Neural crest cell (in vitro differentiated cells): ENCODE results near the gene HAP1. TPM values are rescaled to one million over a fixed set of nuclear protein-coding genes. Genes with fewer than 3 reads are reported as not detected.
A peak's percentile ranks its signal among the peaks of the same experiment; 100 is the strongest.
"Not testable (repeated sequence)": the region's sequence is repeated elsewhere in the genome, so short reads cannot be mapped to it uniquely, and the experiment has no call there.

Source experiments
- DNase-seq: peaks from one replicate; pipeline ENCODE4 v3.0.0; 2021; ENCODE audit warnings: low read depth, mixed read lengths, low spot score
- H3K27ac Mint-ChIP-seq: one replicate; pipeline ENCODE4 v1.8.0; 2021; ENCODE audit warnings: mild to moderate bottlenecking, mixed read lengths; ENCODE audit not compliant: unreplicated experiment
- H3K27me3 Mint-ChIP-seq: 2 replicates; pipeline ENCODE4 v1.8.0; 2021; ENCODE audit warnings: low read depth, mild to moderate bottlenecking, mixed read lengths
- H3K36me3 Mint-ChIP-seq: 2 replicates; pipeline ENCODE4 v1.8.0; 2021; ENCODE audit warnings: low read depth, mild to moderate bottlenecking, mixed read lengths
- H3K4me1 Mint-ChIP-seq: 2 replicates; pipeline ENCODE4 v1.8.0; 2021; ENCODE audit warnings: mixed read lengths
- H3K4me3 Mint-ChIP-seq: one replicate; pipeline ENCODE4 v1.8.0; 2021; ENCODE audit warnings: mild to moderate bottlenecking, mixed read lengths
- H3K9me3 Mint-ChIP-seq: 2 replicates; pipeline ENCODE4 v1.8.0; 2021; ENCODE audit warnings: mixed read lengths
- CTCF ChIP-seq: fragments of 200-600 bp; sonication (generic); conservative IDR thresholded peaks from 2 replicates; pipeline ENCODE4 v1.5.0; 2021; ENCODE audit warnings: antibody characterized with exemption, mild to moderate bottlenecking
- total RNA-seq: library from RNA; stranded (reverse); gene quantifications from 2 replicates; pipeline ENCODE4 v1.2.1, GENCODE V29; 2021

The HAP1 gene
- total RNA-seq, 1 donor from 2014 or later = 1.6 TPM

GRCh38 chr17:41710472-41711090 lies 23.9 kb downstream of the HAP1 start:
- Mint-ChIP-seq H3K27me3 (peaks cover 14% of the 10 kb centered on the region), H3K4me1 (peaks cover 23% of the 10 kb centered on the region), H3K9me3 (no peaks in the 10 kb centered on the region), H3K36me3 (no peaks in the 10 kb centered on the region), H3K27ac (no peak overlapping the region), H3K4me3 (no peak overlapping the region)
- no peak for DNase-seq
- TF ChIP-seq CTCF = no peak

- H3K36me3 Mint-ChIP-seq = no peaks in the 10 kb centered on the region
- peaks cover 32% of the 10 kb centered on the region for H3K4me1 Mint-ChIP-seq
- H3K27ac Mint-ChIP-seq = no peak overlapping the region
- no peaks in the 10 kb centered on the region for H3K9me3 Mint-ChIP-seq
- no peak overlapping the region for H3K4me3 Mint-ChIP-seq
- peaks cover 21% of the 10 kb centered on the region for H3K27me3 Mint-ChIP-seq
- DNase-seq = no peak
- no peak for TF ChIP-seq CTCF
These were observed 26.4 kb downstream of the HAP1 start for GRCh38 chr17:41707803-41708669.

- H3K27ac Mint-ChIP-seq = peak overlapping the region; percentile 87
- no peaks in the 10 kb centered on the region for H3K9me3 Mint-ChIP-seq
- peaks cover 26% of the 10 kb centered on the region for H3K4me1 Mint-ChIP-seq
- H3K27me3 Mint-ChIP-seq = peaks cover 24% of the 10 kb centered on the region
- peak; percentile 21 for DNase-seq
- H3K4me3 Mint-ChIP-seq = peak overlapping the region; percentile 12
- TF ChIP-seq CTCF = no peak
- H3K36me3 Mint-ChIP-seq = no peaks in the 10 kb centered on the region
These were observed 29.0 kb downstream of the HAP1 start for GRCh38 chr17:41705271-41705991.

GRCh38 chr17:41702712-41703111 lies 31.7 kb downstream of the HAP1 start:
- no peaks in the 10 kb centered on the region for H3K9me3 Mint-ChIP-seq
- no peak overlapping the region for H3K27ac Mint-ChIP-seq
- peaks cover 20% of the 10 kb centered on the region for H3K27me3 Mint-ChIP-seq
- no peak for TF ChIP-seq CTCF
- no peak overlapping the region for H3K4me3 Mint-ChIP-seq
- H3K4me1 Mint-ChIP-seq = peaks cover 24% of the 10 kb centered on the region
- H3K36me3 Mint-ChIP-seq = no peaks in the 10 kb centered on the region
- no peak for DNase-seq

GRCh38 chr17:41700843-41701242 lies 33.6 kb downstream of the HAP1 start:
- H3K27ac Mint-ChIP-seq, DNase-seq, H3K36me3 Mint-ChIP-seq, H3K9me3 Mint-ChIP-seq, H3K4me3 Mint-ChIP-seq: not testable (repeated sequence)
- peaks cover 17% of the 10 kb centered on the region for H3K4me1 Mint-ChIP-seq
- peaks cover 18% of the 10 kb centered on the region for H3K27me3 Mint-ChIP-seq
